HG03095 (cell line): ENCODE results near the gene TNS1.

ENCODE experiments used
- ATAC-seq: cut with Tn5 transposase; IDR thresholded peaks from one replicate; pipeline ENCODE4 v1.9.1; 2021; ENCODE audit warnings: moderate library complexity; ENCODE audit not compliant: unreplicated experiment

Gene TNS1

GRCh38 chr2:217755027-217755745 lies 247.6 kb downstream of the TNS1 start:
- no peak for ATAC-seq

- no peak for ATAC-seq
Observed at GRCh38 chr2:217753460-217754200, 249.2 kb downstream of the TNS1 start.

GRCh38 chr2:217752714-217753459 lies 249.9 kb downstream of the TNS1 start:
- no peak for ATAC-seq

GRCh38 chr2:217751952-217752351 lies 250.8 kb downstream of the TNS1 start:
- no peak for ATAC-seq

- no peak for ATAC-seq
Observed at GRCh38 chr2:217751192-217751591, 251.6 kb downstream of the TNS1 start.
